Gastrocnemius medialis (tissue), 4 donors: ENCODE measurements around the gene IMPA2.

Source experiments
- CTCF ChIP-seq, 5 experiments: fragments of 450-650 bp in 3 of 5; fragments of 200-600 bp in 2 of 5; sonication (generic) in 2 of 5; IDR thresholded peaks in 4 of 5; conservative IDR thresholded peaks in 1 of 5; 1 replicate in 4 of 5; 2 replicates in 1 of 5; pipeline ENCODE4 v1.5.1; 2016 to 2019; ENCODE audit warnings: antibody characterized with exemption in 5 of 5, mild to moderate bottlenecking in 3 of 5, moderate library complexity in 3 of 5
- POLR2A ChIP-seq, 2 donors: fragments of 450-650 bp; IDR thresholded peaks; one replicate each; pipeline ENCODE4 v1.6.1; 2017; ENCODE audit warnings: antibody characterized with exemption in 2 of 2, mild to moderate bottlenecking in 2 of 2, moderate library complexity in 2 of 2

GRCh38 chr18:11985586-11985985, 4.3 kb downstream of the IMPA2 start:
- TF ChIP-seq POLR2A (IDR thresholded peaks at IDR 0.05) (peak; percentile 31 to 39), CTCF (IDR thresholded peaks at IDR 0.05 in 4 of 5, conservative IDR thresholded peaks at IDR 0.05 in 1 of 5) (no peak)
